C1 segment of cervical spinal cord (tissue), 14 donors: ENCODE results near the gene TNFRSF17.
"Not testable (repeated sequence)": the region's sequence is repeated elsewhere in the genome, so short reads cannot be mapped to it uniquely, and the experiment has no call there.

Experiments
- DNase-seq, 14 donors: peaks; one replicate each; lab custom pipeline; 2025; lab: John Stamatoyannopoulos, UW

The TNFRSF17 gene

DNA sequence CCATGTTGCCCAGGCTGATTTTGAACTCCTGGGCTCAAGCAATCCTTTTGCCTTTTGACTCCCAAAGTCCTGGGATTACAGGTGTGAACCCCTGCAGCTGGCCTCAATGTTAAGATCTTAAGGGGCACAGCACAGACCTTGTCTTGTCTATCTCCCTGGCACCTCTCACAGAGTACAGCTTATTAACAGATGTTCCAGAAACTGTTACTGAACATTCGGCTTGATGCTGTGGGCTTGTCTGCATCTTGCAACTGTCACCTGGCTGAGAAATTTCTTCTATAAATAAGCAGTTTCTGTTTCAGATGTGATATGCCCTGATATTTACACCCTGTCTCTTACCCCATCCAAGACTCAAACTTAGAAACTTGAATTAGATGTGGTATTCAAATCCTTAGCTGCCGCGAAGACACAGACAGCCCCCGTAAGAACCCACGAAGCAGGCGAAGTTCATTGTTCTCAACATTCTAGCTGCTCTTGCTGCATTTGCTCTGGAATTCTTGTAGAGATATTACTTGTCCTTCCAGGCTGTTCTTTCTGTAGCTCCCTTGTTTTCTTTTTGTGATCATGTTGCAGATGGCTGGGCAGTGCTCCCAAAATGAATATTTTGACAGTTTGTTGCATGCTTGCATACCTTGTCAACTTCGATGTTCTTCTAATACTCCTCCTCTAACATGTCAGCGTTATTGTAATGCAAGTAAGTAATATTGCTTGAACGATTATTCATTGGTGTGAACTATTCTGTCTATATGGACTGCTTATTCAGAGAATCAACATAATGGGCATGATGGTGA is at the start of gene TNFRSF17:
Gene TNFRSF17 (plus strand): TSS at position 450 of the 791 bp plus-strand sequence. CDS start 115 bp downstream, at position 565.
- DNase-seq = peak in 1 of 14 donors; percentile 3

DNA sequence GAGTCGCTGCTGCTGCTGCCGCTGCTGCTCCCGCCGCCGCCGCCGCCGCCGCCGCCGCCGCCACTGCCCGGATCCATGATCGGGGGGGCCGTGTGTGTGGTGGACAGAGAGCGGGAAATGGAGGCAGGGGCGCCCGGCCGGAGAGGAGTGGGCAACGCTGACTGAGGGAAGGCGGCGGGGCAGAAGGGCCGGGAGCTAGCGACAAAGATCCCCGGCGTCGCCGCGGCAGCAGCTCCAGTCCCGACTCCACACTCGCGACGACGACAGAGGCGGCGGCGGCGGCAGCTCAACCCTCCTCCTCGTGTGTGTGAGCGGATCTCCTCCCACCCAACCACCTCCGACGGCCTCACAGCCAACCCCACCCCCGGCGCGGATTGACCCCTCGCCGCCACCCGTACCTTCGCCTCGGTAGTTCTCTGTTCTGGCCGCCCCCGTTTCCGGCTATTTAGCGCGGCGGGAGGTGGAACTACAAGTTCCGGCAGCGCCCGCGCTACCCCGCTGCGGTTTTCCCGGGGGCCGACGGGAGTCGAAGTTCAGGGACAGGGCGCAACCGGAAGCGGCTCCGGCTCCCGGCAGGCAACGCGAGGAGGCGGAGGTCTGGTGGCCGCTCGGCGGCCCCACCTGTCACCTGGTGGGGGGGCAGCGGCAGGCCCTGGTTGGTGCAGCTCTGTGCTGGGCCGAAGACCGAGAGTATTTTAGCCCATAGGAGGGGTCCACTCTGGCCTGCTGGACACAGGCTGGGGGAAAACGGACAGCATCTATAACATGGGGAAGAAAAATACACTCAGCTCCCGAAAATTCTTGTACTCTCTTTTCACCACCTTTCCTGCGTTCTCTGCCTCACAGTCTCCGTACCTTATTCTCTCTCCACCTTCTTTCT is 49.1 kb upstream of the TNFRSF17 start, which contains the start of gene GSPT1:
Gene GSPT1 (minus strand): TSS at position 313 of the 880 bp plus-strand sequence. CDS start 236 bp downstream, at position 77.
- peak; percentile 91 to 100 (median 98) for DNase-seq

DNA sequence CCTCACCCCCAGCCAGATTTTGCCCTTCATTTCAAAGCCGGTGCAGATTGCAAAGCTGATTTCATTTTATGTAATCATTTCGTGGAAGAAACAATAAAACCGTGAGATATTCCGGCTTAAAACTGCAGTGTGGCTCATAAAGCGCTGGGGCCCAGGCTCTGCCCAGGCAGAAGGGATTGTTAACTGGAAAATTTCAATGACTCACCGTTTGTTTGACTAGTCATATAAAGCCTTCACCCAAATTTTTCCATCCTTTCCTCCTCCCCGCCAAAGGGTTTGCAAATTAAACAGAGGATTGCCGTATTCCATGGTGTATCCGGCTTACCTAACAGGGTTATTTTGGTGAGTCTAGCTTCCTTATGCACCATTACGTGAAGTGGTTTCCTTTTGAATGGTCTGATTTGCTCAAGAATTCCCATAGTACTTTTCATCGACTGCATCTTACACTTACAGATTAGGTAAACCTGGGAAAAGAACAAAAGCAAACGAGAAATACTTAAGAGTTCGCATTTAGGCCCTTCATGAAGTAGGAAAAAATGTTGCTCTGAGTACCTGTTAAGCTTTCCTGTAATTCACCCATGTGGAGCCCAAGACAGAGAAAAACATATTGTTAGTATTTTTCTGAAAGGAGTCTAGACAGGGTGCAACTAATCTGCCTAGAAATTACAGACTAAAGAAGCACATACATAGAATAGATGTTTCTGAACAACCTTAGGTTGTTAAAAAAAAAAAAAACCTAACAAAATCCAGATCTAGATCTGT is 48.3 kb upstream of the TNFRSF17 start:
- no peak for DNase-seq

DNA sequence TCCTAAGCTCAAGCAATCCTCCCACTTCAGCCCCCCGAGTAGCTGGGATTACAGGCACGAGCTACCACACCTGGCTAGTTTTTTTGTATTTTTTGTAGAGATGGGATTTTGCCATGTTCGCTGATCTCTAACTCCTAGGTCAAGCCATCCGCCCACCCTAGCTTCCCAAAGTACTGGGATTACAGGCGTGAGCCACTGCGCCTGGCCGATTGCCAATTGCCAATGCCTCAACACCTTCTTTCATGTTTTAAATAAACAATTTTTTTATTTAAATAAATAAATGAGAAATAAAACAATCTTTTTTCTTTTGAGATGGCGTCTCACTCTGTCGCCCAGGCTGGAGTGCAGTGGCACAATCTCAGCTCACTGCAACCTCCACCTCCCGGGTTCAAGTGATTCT is 41.0 kb upstream of the TNFRSF17 start:
- DNase-seq = not testable (repeated sequence)

DNA sequence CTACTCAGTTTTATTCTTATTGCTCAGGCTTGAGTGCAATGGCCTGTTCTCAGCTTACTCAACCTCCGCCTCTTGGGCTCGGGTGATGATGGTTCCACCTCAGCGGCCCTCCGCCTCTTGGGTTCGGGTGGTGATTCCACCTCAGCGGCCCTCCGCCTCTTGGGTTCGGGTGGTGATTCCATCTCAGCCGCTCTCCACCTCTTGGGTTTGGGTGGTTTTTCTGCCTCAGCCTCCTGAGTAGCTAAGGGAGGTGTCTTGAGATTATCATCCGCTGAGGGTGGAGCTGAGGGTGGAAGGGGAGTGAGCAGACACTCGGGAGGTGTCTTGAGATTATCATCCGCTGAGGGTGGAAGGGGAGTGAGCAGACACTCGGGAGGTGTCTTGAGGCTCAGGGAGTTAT is 37.7 kb upstream of the TNFRSF17 start:
- DNase-seq = not testable (repeated sequence)

DNA sequence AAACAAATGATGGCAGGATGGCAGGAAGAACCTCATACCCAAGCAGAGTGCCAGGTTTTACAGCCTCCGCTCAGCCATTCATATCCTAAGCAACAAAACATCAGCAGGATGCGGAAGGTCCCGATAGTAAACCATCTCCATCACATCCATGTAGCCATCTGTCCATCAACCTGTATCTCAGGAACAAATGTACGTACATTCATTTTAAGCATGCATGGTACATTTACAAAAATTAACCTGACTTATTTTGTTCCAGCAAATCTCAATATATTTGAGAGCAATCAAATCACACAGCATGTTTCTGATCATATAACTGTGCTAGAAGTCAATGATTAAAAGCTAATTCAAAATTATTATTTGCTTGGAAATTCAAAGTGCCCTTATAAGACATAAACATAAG is 23.1 kb upstream of the TNFRSF17 start, which contains the start of gene NPIPB2:
Gene NPIPB2 (minus strand): TSS at position 101 of the 400 bp plus-strand sequence. CDS start 0 bp downstream, at position 101.
- not testable (repeated sequence) for DNase-seq

DNA sequence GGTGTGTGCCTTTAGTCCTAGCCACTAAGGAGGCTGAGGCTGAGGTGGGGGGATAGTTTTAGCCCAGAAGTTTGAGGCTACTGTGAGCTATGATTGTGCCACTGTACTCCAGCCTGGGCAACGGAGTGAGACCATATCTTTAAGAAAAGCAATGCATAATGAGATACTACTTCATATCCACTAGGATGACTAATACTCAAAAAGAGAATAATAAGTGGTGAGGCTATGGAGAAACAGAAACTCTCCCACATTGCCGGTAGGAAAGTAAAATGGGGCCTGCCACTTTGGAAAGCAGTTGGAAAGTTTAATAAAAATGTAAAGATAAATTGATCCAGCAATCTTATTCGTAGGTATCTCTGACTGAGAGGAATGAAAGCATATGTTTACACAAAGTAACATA is 18.6 kb upstream of the TNFRSF17 start:
- no peak for DNase-seq

DNA sequence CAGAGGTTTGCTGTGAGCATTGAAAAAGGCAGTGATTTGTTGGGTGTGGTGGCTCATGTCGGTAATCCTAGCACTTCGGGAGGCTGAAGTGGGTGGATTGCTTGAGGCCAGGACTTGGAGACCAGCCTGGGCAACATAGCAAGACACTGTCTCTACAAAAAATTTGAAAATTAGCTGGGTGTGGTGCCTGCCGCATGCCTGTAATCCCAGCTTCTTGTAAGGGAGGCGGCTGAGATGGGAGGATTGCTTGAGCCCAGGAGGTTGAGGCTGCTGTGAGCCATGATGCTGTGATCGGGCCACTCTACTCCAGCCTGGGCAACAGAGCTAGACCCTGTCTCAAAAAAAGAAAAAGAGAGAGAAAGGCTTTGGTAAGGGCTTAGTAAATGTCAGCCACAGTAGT is 16.2 kb upstream of the TNFRSF17 start:
- DNase-seq = no peak

DNA sequence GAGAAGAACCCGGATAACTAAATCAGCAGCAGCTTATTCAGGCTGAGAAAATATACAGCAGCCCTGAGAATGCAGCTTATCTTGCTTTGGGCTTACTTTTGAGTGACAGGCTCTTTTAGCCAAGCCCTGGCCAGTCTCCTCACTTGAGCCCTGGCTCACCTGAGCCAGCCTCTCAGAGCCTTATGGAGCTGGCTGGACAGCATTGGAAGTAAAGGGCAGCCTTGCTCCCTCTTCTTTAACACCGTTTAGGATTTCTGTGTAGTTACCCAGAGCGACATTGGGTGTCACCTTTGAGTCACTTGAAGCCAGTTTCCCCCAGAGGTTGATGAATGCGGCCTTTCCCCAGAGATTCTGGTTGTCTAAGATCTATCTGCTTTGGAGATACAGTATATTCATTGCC is 15.5 kb upstream of the TNFRSF17 start:
- peak in 7 of 14 donors; percentile 2 to 30 (median 8) for DNase-seq

DNA sequence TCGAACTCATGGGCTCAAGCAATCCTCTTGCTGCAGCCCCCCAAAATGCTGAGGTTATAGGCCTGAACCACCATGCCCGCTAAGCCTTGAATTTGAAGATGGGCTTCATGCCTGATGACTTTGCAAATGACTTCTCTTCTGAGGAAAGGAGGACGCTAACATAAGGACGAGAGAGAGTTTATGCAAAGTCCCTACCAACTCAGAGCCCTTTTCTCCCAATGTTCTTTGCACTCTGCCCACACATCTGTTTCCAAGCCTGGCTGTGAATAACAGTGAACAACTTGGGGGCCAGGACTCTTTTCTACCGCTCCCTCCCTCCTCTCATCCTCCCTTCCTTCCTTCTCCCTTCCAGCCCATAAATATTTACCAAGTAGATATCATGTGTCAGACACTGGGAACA is 14.6 kb upstream of the TNFRSF17 start:
- DNase-seq = no peak

DNA sequence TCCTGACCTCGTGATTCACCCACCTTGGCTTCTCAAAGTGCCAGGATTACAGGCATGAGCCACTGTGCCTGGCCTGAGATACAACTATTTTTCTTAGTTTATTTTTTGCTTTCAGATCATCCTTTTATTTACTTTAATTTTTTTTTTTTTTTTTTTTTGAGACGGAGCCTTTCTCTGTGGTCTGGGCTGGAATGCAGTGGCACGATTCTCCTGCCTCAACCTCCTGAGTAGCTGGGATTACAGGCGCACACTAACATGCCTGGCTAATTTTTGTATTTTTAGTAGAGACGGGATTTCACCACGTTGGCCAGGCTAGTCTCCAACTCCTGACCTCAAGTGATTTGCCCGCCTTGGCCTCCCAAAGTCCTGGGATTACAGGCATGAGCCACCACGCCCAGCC is 11.4 kb upstream of the TNFRSF17 start:
- not testable (repeated sequence) for DNase-seq

DNA sequence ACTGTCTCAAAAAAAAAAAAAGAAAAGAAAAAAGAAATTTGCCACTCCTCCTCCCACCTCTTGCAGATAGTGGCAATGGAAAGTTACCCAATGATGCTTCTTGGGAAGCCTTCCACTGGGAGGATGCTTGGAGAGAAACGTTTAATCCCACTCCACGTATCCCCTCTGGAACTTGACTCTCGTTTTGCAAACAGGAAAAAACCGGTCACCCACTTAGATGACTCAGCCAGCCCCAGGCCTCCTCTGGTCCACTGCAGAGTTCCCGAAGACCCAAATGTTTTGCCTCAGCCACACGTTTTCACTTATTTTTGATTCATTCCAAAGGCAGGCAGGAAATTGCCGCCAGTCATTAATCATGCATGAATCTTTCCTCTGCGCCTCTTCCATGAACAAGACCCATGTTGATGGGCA is 9.3 kb upstream of the TNFRSF17 start:
- no peak for DNase-seq

DNA sequence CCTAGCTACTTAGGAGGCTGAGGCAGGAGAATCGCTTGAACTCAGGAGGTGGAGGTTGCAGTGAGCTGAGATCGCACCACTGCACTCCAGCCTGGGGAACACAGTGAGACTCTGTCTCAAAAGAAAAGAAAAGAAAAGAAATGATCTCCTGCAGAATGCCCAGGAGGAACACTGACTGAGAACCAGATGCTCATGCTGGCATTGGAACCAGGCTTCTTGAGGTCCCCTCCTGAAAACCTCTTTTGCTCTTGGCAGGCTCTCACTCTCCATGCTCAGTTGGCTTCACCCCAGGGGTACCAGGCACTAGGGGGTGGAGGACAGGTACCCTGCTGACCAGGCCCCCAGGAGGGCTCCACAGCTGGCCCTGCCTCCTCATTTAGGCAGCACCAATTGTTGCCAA is 8.5 kb upstream of the TNFRSF17 start:
- no peak for DNase-seq

DNA sequence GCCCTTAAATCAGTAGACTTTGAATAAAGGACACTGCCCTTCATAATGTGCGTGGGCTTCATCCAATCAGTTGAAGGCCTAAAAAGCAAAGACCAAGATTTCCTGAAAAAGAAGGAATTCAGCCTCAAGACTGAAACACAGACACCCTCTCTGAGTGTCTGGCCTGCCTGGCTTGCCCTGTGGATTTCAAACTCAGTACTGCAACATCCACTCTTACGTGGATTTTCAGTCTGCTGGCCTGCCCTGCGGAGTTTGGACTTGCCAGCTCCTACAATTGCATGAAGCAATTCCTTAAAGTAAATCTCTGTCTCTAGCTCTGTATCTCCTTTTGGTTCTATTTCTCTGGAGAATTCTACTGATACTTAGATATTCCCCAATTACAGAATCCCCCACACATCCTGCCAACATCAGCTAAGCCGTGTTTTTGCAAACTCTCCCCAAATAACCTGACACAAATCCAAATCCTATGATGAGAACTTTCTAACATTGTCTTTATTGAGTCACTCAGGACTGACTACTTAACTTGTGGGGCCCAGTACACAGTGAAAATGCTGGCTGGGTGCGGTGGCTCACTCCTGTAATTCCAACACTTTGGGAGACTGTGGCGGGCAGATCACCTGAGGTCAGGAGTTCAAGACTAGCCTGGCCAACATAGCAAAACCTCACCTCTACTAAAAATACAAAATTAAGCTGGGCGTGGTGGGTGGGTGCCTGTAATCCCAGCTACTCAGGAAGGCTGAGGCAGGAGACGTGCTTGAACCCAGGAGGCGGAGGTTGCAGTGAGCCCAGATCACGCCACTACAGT is 7.2 kb upstream of the TNFRSF17 start:
- no peak for DNase-seq

DNA sequence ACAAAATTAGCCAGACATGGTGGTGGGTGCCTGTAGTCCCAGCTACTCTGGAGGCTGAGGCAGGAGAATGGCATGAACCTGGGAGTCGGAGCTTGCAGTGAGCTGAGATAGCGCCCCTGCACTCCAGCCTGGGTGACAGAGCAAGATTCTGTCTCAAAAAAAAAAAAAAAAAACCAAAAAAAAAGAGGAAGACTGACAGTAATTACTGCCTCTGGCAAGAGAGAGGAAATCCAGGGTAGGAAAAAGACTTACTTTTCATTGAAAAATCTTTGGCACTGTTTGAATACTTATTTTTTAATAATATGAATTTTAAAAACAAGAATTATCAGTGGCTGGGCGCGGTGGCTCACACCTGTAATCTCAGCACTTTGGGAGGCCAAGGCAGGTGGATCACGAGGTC is 2.6 kb upstream of the TNFRSF17 start:
- DNase-seq = not testable (repeated sequence)

DNA sequence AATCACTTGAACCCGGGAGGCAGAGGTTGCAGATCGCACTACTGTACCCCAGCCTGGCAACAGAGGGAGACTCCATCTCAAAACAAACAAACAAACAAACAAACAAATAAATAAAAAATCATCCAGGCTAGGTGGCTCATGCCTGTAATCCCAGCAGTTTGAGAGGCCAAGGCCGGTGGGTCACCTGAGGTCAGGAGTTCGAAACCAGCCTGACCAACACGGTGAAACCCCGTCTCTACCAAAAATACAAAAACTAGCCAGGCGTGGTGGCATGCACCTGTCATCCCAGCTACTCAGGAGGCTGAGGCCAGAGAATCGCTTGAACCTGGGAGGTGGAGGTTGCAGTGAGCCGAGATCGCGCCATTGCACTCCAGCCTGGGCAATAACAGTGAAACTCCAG is 2.0 kb upstream of the TNFRSF17 start:
- not testable (repeated sequence) for DNase-seq

DNA sequence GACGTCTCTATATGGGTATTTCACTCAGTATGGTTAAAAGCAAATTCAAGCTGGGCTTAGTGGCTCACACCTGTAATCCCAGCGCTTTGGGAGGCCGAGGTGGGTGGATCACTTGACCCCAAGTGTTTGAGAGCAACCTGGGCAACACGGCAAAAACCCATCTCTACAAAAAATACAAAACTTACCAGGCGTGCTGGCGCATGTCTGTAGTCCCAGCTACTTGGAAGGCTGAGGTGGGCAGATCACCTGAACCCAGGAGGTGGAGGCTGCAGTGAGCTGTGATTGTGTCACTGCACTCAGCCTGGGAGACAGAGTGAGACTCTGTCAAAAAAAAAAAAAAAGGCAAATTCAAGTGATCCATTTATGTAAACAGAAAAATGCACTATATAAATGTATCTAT is 1.3 kb upstream of the TNFRSF17 start:
- no peak for DNase-seq

DNA sequence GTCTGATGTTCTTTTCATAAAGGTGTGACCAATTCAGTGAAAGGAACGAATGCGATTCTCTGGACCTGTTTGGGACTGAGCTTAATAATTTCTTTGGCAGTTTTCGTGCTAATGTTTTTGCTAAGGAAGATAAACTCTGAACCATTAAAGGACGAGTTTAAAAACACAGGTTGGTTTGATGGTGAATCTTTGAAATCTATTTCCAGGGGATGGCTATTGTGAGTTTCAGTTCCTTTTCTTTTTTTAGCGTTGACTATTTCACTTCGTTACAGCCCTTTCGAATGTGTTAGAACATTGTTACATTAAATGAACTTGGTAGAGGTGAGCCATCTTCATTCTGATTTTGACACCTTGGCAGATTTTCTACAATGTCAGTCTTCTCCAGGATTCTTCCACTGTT is 1.2 kb downstream of the TNFRSF17 start:
- DNase-seq = no peak

DNA sequence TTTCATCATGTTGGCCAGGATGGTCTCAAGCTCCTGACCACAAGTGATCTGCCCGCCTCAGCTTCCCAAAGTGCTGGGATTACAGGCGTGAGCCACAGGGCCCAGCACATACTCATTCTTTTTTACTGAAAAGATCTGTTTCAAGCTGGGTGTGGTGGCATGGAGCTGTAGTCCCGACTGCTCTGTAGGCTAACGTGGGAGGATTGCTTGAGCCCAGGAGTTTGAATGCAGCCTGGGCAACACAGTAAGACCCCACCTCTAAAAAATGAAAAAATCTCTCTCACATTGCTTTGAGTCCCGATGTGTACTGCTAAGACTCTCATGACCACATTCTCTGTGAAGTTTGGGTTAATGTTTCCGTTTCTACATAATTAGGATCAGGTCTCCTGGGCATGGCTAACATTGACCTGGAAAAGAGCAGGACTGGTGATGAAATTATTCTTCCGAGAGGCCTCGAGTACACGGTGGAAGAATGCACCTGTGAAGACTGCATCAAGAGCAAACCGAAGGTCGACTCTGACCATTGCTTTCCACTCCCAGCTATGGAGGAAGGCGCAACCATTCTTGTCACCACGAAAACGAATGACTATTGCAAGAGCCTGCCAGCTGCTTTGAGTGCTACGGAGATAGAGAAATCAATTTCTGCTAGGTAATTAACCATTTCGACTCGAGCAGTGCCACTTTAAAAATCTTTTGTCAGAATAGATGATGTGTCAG is 2.3 kb downstream of the TNFRSF17 start:
- no peak for DNase-seq

DNA sequence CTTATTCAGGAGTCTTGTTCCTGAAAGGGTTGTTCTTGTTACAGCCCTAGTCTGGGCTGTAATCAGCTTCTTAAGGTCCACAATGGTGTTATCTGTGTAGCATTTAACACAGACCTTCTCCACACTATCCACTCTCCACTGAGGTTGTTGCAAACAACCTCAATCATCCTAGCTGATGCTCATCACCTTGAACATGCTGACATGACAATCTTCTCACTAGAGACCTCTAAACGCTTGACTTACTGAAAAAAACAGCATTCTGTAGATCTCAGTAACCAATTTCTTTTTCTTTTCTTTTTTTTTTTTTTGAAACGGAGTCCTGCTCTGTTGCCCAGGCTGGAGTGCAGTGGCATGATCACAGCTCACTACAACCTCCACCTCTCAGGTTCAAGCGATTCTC is 3.6 kb downstream of the TNFRSF17 start:
- DNase-seq = no peak
